Neural cell (in vitro differentiated cells): ENCODE measurements around the gene KIF12. TPM values are rescaled to one million over a fixed set of nuclear protein-coding genes. Genes with fewer than 3 reads are reported as not detected.

Source experiments
- H2AFZ ChIP-seq: fragments of 200-600, 300-800 bp; sonication (generic), shearing (Covaris generic); 2 replicates; pipeline ENCODE4 v1.6.0; 2014; ENCODE audit warnings: low read depth, mild to moderate bottlenecking, antibody characterized with exemption, low read length, moderate library complexity
- H3F3A ChIP-seq: fragments of 200-600 bp; shearing (Covaris generic); 2 replicates; pipeline ENCODE4 v1.6.1; 2016; ENCODE audit warnings: mild to moderate bottlenecking, moderate library complexity, mixed read lengths, antibody characterized with exemption, low read length; ENCODE audit not compliant: insufficient read depth, poor library complexity, severe bottlenecking
- H3K27ac ChIP-seq: fragments of 200-600, 300-800 bp; sonication (generic), shearing (Covaris generic); 2 replicates; pipeline ENCODE4 v1.5.1; 2014; ENCODE audit warnings: mild to moderate bottlenecking, low read length, moderate library complexity
- H3K27me3 ChIP-seq: fragments of 300-800, 200-600 bp; sonication (generic), shearing (Covaris generic); 2 replicates; pipeline ENCODE4 v1.6.0; 2014; ENCODE audit warnings: mild to moderate bottlenecking, low read depth, low read length, moderate library complexity; ENCODE audit not compliant: insufficient read depth
- H3K36me3 ChIP-seq: fragments of 300-800, 200-600 bp; sonication (generic), shearing (Covaris generic); 2 replicates; pipeline ENCODE4 v1.5.1; 2014; ENCODE audit warnings: mild to moderate bottlenecking, antibody characterized with exemption, low read length, moderate library complexity; ENCODE audit not compliant: insufficient read depth
- H3K4me2 ChIP-seq: fragments of 300-800, 200-600 bp; sonication (generic), shearing (Covaris generic); 2 replicates; pipeline ENCODE4 v1.6.0; 2014; ENCODE audit warnings: mild to moderate bottlenecking, low read length
- H3K4me3 ChIP-seq: fragments of 300-800, 200-600 bp; sonication (generic), shearing (Covaris generic); 2 replicates; pipeline ENCODE4 v1.5.1; 2014; ENCODE audit warnings: mild to moderate bottlenecking, low read length, moderate library complexity
- H3K79me2 ChIP-seq: fragments of 200-600 bp; shearing (Covaris generic); replicated peaks from 2 replicates; pipeline ENCODE4 v1.6.0; 2014; ENCODE audit warnings: mild to moderate bottlenecking, low read length, moderate library complexity; ENCODE audit not compliant: insufficient read depth
- H3K9ac ChIP-seq: fragments of 300-800, 200-600 bp; sonication (generic), shearing (Covaris generic); 2 replicates; pipeline ENCODE4 v1.6.1; 2016; ENCODE audit warnings: mild to moderate bottlenecking, low read length, mixed read lengths
- H3K9me2 ChIP-seq: fragments of 200-600 bp; shearing (Covaris generic); 2 replicates; pipeline ENCODE4 v1.6.1; 2016; ENCODE audit warnings: mild to moderate bottlenecking, low read length, mixed read lengths; ENCODE audit not compliant: insufficient read depth
- H3K9me3 ChIP-seq: fragments of 200-600, 300-800 bp; sonication (generic), shearing (Covaris generic); 2 replicates; pipeline ENCODE4 v1.6.1; 2016; ENCODE audit warnings: mild to moderate bottlenecking, mixed run types, low read length, moderate library complexity, mixed read lengths
- H4K20me1 ChIP-seq: fragments of 200-600 bp; shearing (Covaris generic); 2 replicates; pipeline ENCODE4 v1.6.1; 2016; ENCODE audit warnings: mild to moderate bottlenecking, mixed run types; ENCODE audit not compliant: insufficient read depth
- CTCF ChIP-seq: fragments of 450-650 bp; IDR thresholded peaks from 2 replicates; pipeline ENCODE4 v1.5.1; 2014; ENCODE audit warnings: antibody characterized with exemption, mild to moderate bottlenecking, moderate library complexity; ENCODE audit not compliant: poor library complexity, severe bottlenecking
- EP300 ChIP-seq: fragments of 450-650 bp; conservative IDR thresholded peaks from 2 replicates; pipeline ENCODE4 v1.6.1; 2014; ENCODE audit warnings: antibody characterized with exemption, mild to moderate bottlenecking, moderate library complexity; ENCODE audit not compliant: poor library complexity, severe bottlenecking
- EZH2 ChIP-seq: fragments of 200-600, 300-800 bp; shearing (Covaris generic), sonication (generic); IDR thresholded peaks from 2 replicates; pipeline ENCODE4 v1.6.1; 2014; ENCODE audit warnings: antibody characterized with exemption, low read length, borderline replicate concordance, mild to moderate bottlenecking; ENCODE audit not compliant: insufficient read depth, poor library complexity, severe bottlenecking
- MXI1 ChIP-seq: fragments of 450-650 bp; conservative IDR thresholded peaks from 2 replicates; pipeline ENCODE4 v1.6.1; 2014; ENCODE audit warnings: antibody characterized with exemption, mild to moderate bottlenecking; ENCODE audit not compliant: poor library complexity, severe bottlenecking
- POLR2AphosphoS5 ChIP-seq: IDR thresholded peaks from 2 replicates; pipeline ENCODE4 v1.6.1; 2012
- RAD21 ChIP-seq: fragments of 450-650 bp; conservative IDR thresholded peaks from 2 replicates; pipeline ENCODE4 v1.6.1; 2014; ENCODE audit warnings: antibody characterized with exemption, mild to moderate bottlenecking, moderate library complexity
- REST ChIP-seq: IDR thresholded peaks from 2 replicates; pipeline ENCODE4 v1.6.1; 2012; ENCODE audit warnings: borderline replicate concordance
- SMC3 ChIP-seq: fragments of 450-650 bp; conservative IDR thresholded peaks from 2 replicates; pipeline ENCODE4 v1.6.1; 2014; ENCODE audit warnings: antibody characterized with exemption, mild to moderate bottlenecking, moderate library complexity; ENCODE audit not compliant: poor library complexity
- TAF1 ChIP-seq: IDR thresholded peaks from 2 replicates; pipeline ENCODE4 v1.6.1; 2012; ENCODE audit warnings: low read depth
- polyA plus RNA-seq: library from polyadenylated mRNA; depleted of rRNA; stranded (reverse); fragments of >200 nt; gene quantifications from 2 replicates; pipeline ENCODE4 v1.2.3, GENCODE V29; 2014

The KIF12 gene
- polyA plus RNA-seq, 1 donor from 2014 or later, result not detected

DNA sequence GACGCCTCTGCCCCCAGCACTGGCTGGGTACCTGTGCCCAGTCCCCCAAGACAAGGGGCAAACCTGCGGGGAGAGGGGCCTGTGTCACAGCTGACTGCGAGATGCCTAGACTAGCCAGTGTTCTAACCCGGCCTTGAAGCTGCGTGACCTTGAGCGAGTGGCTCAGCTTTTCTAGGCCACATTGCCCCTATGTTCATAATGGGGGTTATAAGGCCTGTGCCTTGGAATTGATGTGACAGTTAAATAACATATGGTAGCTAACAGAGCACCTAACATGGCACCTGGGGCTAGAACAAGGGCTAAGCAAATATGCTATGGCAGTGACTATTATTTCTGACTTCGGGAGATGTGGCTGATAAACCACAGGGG lies 33.4 kb upstream of the KIF12 start:
- Histone ChIP-seq H3K9ac (no peak overlapping the region), H3K79me2 (no peaks in the 10 kb centered on the region), H3K9me3 (no peaks in the 10 kb centered on the region), H2AFZ (no peak overlapping the region), H4K20me1 (no peaks in the 10 kb centered on the region), H3K9me2 (no peaks in the 10 kb centered on the region), H3K36me3 (no peaks in the 10 kb centered on the region), H3K27ac (no peak overlapping the region), H3K4me3 (no peak overlapping the region), H3K4me2 (no peak overlapping the region), H3F3A (no peaks in the 10 kb centered on the region), H3K27me3 (no peaks in the 10 kb centered on the region)
- TF ChIP-seq MXI1, result no peak
- no peak for TF ChIP-seq POLR2AphosphoS5
- no peak for TF ChIP-seq EP300
- no peak for TF ChIP-seq EZH2
- TF ChIP-seq RAD21, result no peak
- TF ChIP-seq TAF1, result no peak
- TF ChIP-seq CTCF, result no peak
- TF ChIP-seq SMC3, result no peak
- TF ChIP-seq REST, result no peak

DNA sequence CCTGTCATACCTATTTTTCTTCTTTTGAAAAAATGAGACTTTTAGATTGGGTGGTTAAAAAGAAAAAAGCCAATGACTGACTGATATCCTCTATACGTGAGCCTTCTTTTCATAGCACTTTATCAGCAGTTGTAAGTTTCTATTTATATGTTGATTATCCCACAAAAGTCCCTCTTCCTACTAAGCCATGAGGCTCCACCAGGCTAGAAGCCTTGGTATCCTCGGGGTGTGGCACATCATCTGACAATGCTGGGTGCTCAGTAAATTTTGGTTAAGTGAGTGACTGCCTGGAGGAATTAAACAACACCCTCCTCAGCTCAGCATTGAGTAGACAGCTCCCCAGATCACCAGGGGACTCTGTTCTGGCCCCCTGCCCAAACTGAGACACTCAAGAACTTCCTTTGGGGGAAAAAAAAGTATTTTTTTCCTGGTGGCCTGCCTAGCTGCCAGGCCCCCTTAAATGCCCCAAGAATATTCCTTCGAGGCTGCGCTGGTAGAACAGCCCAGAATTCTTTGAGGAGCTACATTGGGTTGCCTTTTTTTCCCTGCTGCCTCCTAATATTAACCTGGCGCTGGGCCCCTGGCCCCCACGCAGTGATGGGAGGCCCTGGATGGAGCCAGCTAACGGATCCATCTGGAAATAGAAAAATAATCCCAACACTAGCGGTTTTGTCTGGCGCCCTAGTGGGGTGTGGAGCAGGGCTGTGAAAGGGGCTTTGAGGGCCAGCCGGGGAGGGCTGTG lies 32.9 kb upstream of the KIF12 start:
- Histone ChIP-seq H3K27me3 (no peaks in the 10 kb centered on the region), H3K9ac (no peak overlapping the region)
- TF ChIP-seq EZH2 (no peak), POLR2AphosphoS5 (no peak), SMC3 (no peak)

More for the DNA sequence above, 32.9 kb upstream of the KIF12 start:
- Histone ChIP-seq H3K27ac (no peak overlapping the region), H3K9me3 (no peaks in the 10 kb centered on the region), H2AFZ (no peak overlapping the region), H3F3A (no peaks in the 10 kb centered on the region), H3K9me2 (no peaks in the 10 kb centered on the region), H3K4me2 (no peak overlapping the region), H3K36me3 (no peaks in the 10 kb centered on the region), H3K4me3 (no peak overlapping the region), H4K20me1 (no peaks in the 10 kb centered on the region), H3K79me2 (no peaks in the 10 kb centered on the region)
